OCI-LY1 (cell line): Measurements from ENCODE around the gene TENM4.

Experiments
- H2AFZ ChIP-seq: fragments of 200-600 bp; sonication (generic), shearing (Covaris generic); 2 replicates; pipeline ENCODE4 v1.6.0; 2014; ENCODE audit warnings: antibody characterized with exemption, mild to moderate bottlenecking, low read length
- H3F3A ChIP-seq: fragments of 200-600 bp; sonication (generic), shearing (Covaris generic); 2 replicates; pipeline ENCODE4 v1.6.0; 2014; ENCODE audit warnings: mild to moderate bottlenecking, antibody characterized with exemption, low read length, moderate library complexity; ENCODE audit not compliant: insufficient read depth
- H3K27ac ChIP-seq: fragments of 200-600 bp; sonication (generic); 2 replicates; pipeline ENCODE4 v1.5.1; 2014; ENCODE audit warnings: low read length, mixed run types, mild to moderate bottlenecking, low read depth; ENCODE audit not compliant: poor library complexity, severe bottlenecking
- H3K27me3 ChIP-seq: fragments of 200-600 bp; sonication (generic); 2 replicates; pipeline ENCODE4 v1.6.0; 2014; ENCODE audit warnings: antibody characterized with exemption, mild to moderate bottlenecking, low read length, moderate library complexity; ENCODE audit not compliant: insufficient read depth
- H3K36me3 ChIP-seq: fragments of 200-600 bp; sonication (generic); 2 replicates; pipeline ENCODE4 v1.6.1; 2014; ENCODE audit warnings: mild to moderate bottlenecking, antibody characterized with exemption, low read length, moderate library complexity, mixed read lengths; ENCODE audit not compliant: insufficient read depth
- H3K4me1 ChIP-seq: fragments of 200-600 bp; sonication (generic); 2 replicates; pipeline ENCODE4 v1.5.1; 2014; ENCODE audit warnings: mild to moderate bottlenecking, low read length, moderate library complexity; ENCODE audit not compliant: insufficient read depth, severe bottlenecking
- H3K4me2 ChIP-seq: fragments of 200-600 bp; sonication (generic), shearing (Covaris generic); 2 replicates; pipeline ENCODE4 v1.6.1; 2014; ENCODE audit warnings: low read length
- H3K4me3 ChIP-seq: fragments of 200-600 bp; sonication (generic); 2 replicates; pipeline ENCODE4 v1.5.1; 2014; ENCODE audit warnings: low read length, low read depth, mild to moderate bottlenecking, mixed read lengths; ENCODE audit not compliant: poor library complexity, severe bottlenecking
- H3K79me2 ChIP-seq: fragments of 200-600 bp; shearing (Covaris generic); 2 replicates; pipeline ENCODE4 v1.6.1; 2016; ENCODE audit warnings: mixed run types, low read length, mixed read lengths; ENCODE audit not compliant: insufficient read depth
- H3K9ac ChIP-seq: fragments of 200-600 bp; sonication (generic), shearing (Covaris generic); 2 replicates; pipeline ENCODE4 v1.6.1; 2014; ENCODE audit warnings: mild to moderate bottlenecking, low read length, mixed read lengths
- H3K9me2 ChIP-seq: fragments of 200-600 bp; sonication (generic), shearing (Covaris generic); 2 replicates; pipeline ENCODE4 v1.6.1; 2014; ENCODE audit warnings: low read depth, mild to moderate bottlenecking, low read length, mixed read lengths
- H3K9me3 ChIP-seq: fragments of 200-600 bp; shearing (Covaris generic); 2 replicates; pipeline ENCODE4 v1.6.1; 2014; ENCODE audit warnings: low read length, mixed read lengths
- H4K20me1 ChIP-seq: fragments of 200-600 bp; sonication (generic), shearing (Covaris generic); 2 replicates; pipeline ENCODE4 v1.6.0; 2016; ENCODE audit warnings: mild to moderate bottlenecking, low read length; ENCODE audit not compliant: insufficient read depth
- EZH2 ChIP-seq: fragments of 200-600 bp; sonication (generic), shearing (Covaris generic); IDR thresholded peaks from 2 replicates; pipeline ENCODE4 v1.8.0; 2017; ENCODE audit warnings: borderline replicate concordance, mixed run types, mild to moderate bottlenecking, antibody characterized with exemption, low read length, moderate library complexity, mixed read lengths
- TF ChIP-seq, protein P1 (sequence below): fragments of 200-600 bp; sonication (generic), shearing (Covaris generic); IDR thresholded peaks from 2 replicates; pipeline ENCODE4 v1.5.1; 2017; ENCODE audit warnings: mild to moderate bottlenecking, antibody characterized with exemption, low read length, moderate library complexity, mixed read lengths

The TENM4 gene

DNA sequence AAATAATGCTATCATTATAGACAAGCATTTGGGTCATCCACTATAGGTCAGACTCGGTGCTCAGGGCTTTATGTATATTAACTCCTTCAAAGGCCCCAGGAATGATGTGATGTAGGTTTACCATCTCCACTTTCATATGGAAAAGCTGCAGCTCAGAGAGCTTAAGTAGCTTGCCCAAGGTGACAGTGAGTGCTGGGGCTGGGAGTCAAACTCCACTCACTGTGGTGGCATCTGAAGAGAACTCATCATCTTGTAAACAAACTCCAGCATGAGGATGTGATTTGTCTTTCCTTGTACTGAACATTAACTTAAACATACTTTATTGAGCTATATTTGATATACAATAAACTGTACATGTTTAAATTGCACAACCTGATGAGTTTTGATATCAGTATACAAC is 25.4 kb downstream of the TENM4 start:
- Histone ChIP-seq H3K79me2 (no peaks in the 10 kb centered on the region), H3K4me3 (no peak overlapping the region), H3K4me2 (no peak overlapping the region), H3K9me3 (no peaks in the 10 kb centered on the region; the same call in 1 of the 2 replicates), H3K9ac (no peak overlapping the region), H3K27me3 (no peaks in the 10 kb centered on the region), H3K36me3 (no peaks in the 10 kb centered on the region), H3K27ac (no peak overlapping the region), H2AFZ (no peak overlapping the region), H3K4me1 (no peaks in the 10 kb centered on the region), H3F3A (no peaks in the 10 kb centered on the region), H4K20me1 (no peaks in the 10 kb centered on the region), H3K9me2 (no peaks in the 10 kb centered on the region)
- TF ChIP-seq, protein P1, sequence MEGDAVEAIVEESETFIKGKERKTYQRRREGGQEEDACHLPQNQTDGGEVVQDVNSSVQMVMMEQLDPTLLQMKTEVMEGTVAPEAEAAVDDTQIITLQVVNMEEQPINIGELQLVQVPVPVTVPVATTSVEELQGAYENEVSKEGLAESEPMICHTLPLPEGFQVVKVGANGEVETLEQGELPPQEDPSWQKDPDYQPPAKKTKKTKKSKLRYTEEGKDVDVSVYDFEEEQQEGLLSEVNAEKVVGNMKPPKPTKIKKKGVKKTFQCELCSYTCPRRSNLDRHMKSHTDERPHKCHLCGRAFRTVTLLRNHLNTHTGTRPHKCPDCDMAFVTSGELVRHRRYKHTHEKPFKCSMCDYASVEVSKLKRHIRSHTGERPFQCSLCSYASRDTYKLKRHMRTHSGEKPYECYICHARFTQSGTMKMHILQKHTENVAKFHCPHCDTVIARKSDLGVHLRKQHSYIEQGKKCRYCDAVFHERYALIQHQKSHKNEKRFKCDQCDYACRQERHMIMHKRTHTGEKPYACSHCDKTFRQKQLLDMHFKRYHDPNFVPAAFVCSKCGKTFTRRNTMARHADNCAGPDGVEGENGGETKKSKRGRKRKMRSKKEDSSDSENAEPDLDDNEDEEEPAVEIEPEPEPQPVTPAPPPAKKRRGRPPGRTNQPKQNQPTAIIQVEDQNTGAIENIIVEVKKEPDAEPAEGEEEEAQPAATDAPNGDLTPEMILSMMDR, result no peak
- TF ChIP-seq EZH2, result no peak

DNA sequence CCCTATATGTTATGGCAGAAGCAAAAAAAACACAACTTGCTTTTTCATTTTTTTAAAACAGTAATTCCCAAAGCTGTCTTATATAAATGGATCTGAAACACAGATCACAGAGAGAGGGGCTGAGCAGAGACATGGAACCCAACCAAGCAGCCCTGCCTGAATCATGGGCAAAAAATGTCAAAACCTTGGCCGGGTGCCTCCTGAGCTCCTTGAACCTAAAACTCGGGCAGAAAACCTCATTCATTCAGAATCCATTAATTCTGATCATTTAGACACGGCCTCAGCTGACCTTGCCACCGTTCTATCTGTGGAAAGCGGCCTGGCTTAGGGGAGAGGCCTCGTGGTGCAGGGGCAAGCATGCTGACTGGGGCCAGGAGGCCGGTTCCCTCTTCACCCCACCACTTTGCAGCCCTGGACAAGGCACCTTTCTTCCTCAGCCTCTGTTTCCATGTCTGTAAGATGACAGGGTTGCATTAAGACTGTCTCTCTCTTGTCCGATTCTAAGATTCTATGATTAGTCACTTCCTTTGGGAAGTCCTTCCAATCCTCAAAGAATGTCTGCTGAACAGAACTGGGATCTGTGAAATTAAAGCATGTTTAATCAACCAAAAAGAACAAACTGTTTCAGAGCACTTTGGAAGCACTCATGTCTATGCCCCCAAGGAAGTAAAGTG is 26.0 kb downstream of the TENM4 start:
- TF ChIP-seq EZH2, result no peak
- TF ChIP-seq, protein P1, result no peak
- Histone ChIP-seq H3K36me3 (no peaks in the 10 kb centered on the region), H4K20me1 (no peaks in the 10 kb centered on the region), H3K4me1 (no peaks in the 10 kb centered on the region), H3K9me3 (no peaks in the 10 kb centered on the region; the same call in 1 of the 2 replicates), H3K9me2 (no peaks in the 10 kb centered on the region), H3F3A (no peaks in the 10 kb centered on the region), H2AFZ (no peak overlapping the region), H3K4me2 (no peak overlapping the region), H3K27ac (no peak overlapping the region), H3K4me3 (no peak overlapping the region), H3K27me3 (no peaks in the 10 kb centered on the region), H3K79me2 (no peaks in the 10 kb centered on the region), H3K9ac (no peak overlapping the region)

DNA sequence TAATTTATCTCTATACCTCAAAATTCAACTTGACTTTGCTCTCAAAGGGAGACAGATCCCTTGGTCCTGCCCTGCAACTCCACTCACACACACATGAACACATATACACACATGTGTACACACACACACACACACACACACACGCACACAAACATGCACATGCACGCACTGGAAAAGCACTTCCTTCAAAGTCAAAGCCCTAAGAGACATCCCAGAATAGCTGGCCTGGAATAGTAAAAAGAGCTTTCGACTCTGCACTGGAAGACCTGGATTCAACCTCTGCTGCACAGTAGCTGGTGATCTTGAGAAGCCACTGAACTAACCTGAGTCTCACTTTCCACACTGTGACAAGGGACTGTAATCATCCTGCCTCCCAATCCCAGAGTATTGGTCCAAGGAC is 26.8 kb downstream of the TENM4 start:
- Histone ChIP-seq H3K9me3 (no peaks in the 10 kb centered on the region; the same call in 1 of the 2 replicates), H3K79me2 (no peaks in the 10 kb centered on the region), H3K9me2 (no peaks in the 10 kb centered on the region), H3K27ac (no peak overlapping the region), H3K27me3 (no peaks in the 10 kb centered on the region), H3K9ac (no peak overlapping the region), H3F3A (no peaks in the 10 kb centered on the region), H3K4me3 (no peak overlapping the region), H4K20me1 (no peaks in the 10 kb centered on the region), H2AFZ (no peak overlapping the region), H3K4me1 (no peaks in the 10 kb centered on the region), H3K4me2 (no peak overlapping the region), H3K36me3 (no peaks in the 10 kb centered on the region)
- no peak for TF ChIP-seq EZH2
- TF ChIP-seq, protein P1, result no peak
